BJ (cell line): ENCODE measurements around the gene RSPO4. TPM values are rescaled to one million over a fixed set of nuclear protein-coding genes. Genes with fewer than 3 reads are reported as not detected.

Source experiments
- CTCF ChIA-PET: fragments of 350-600 bp; formaldehyde crosslinking; extraction: SDS; loops from one replicate; lab custom pipeline; 2021; ENCODE audit warnings: antibody characterized with exemption, inconsistent platforms; lab: Yijun Ruan, JAX
- POLR2A ChIA-PET: fragments of 300-600 bp; sonication (Branson Sonifier 250); formaldehyde crosslinking; extraction: SDS; loops from one replicate; lab custom pipeline; 2021; ENCODE audit warnings: antibody characterized with exemption; lab: Charles Lee
- DNase-seq: peaks from one replicate; pipeline ENCODE4 v3.0.0-alpha.2; 2011; ENCODE audit warnings: low read depth
- H3K27me3 ChIP-seq: 2 replicates; pipeline ENCODE4 v1.6.0; 2011; ENCODE audit warnings: low read length; ENCODE audit not compliant: control insufficient read depth, insufficient read depth
- H3K36me3 ChIP-seq: 2 replicates; pipeline ENCODE4 v1.5.1; 2011; ENCODE audit warnings: low read length; ENCODE audit not compliant: control insufficient read depth, insufficient read depth
- H3K4me3 ChIP-seq: 2 replicates; pipeline ENCODE4 v1.5.1; 2011; ENCODE audit warnings: low read depth, mild to moderate bottlenecking, control low read depth, low read length
- CTCF ChIP-seq: IDR thresholded peaks from 2 replicates; pipeline ENCODE4 v1.5.1; 2011; ENCODE audit warnings: low read depth, mild to moderate bottlenecking, control low read depth, inconsistent platforms, low read length, moderate library complexity; ENCODE audit not compliant: insufficient read depth
- polyA plus RNA-seq: library from polyadenylated mRNA; depleted of rRNA; stranded (reverse); fragments of >200 nt; gene quantifications from 2 replicates; pipeline ENCODE4 v1.2.3, GENCODE V29; 2011; rRNA removed

RSPO4 gene
- polyA plus RNA-seq, 1 experiment = 0.52 TPM

GRCh38 chr20:911882-912600 is 90.1 kb downstream of the RSPO4 start:
- no peak for TF ChIP-seq CTCF
- ChIA-PET CTCF (interaction anchor here (2.3 kb wide), 1 partner anchor 44 kb away, joined by 7 read pairs; no protein-coding TSS in a partner anchor), POLR2A (no interaction called here)
- no peak overlapping the region for H3K4me3 ChIP-seq
- peaks cover 2% of the 10 kb centered on the region; the same call in 1 of the 2 replicates for H3K27me3 ChIP-seq
- no peak for DNase-seq
- H3K36me3 ChIP-seq = no peaks in the 10 kb centered on the region

GRCh38 chr20:910870-911770 is 91.0 kb downstream of the RSPO4 start:
- CTCF ChIA-PET = interaction anchor here (2.3 kb wide), 1 partner anchor 45 kb away, joined by 7 read pairs; no protein-coding TSS in a partner anchor
- no peaks in the 10 kb centered on the region for H3K36me3 ChIP-seq
- H3K27me3 ChIP-seq = no peaks in the 10 kb centered on the region; the same call in 1 of the 2 replicates
- POLR2A ChIA-PET = no interaction called here
- no peak overlapping the region for H3K4me3 ChIP-seq
- no peak for TF ChIP-seq CTCF
- no peak for DNase-seq

DNA sequence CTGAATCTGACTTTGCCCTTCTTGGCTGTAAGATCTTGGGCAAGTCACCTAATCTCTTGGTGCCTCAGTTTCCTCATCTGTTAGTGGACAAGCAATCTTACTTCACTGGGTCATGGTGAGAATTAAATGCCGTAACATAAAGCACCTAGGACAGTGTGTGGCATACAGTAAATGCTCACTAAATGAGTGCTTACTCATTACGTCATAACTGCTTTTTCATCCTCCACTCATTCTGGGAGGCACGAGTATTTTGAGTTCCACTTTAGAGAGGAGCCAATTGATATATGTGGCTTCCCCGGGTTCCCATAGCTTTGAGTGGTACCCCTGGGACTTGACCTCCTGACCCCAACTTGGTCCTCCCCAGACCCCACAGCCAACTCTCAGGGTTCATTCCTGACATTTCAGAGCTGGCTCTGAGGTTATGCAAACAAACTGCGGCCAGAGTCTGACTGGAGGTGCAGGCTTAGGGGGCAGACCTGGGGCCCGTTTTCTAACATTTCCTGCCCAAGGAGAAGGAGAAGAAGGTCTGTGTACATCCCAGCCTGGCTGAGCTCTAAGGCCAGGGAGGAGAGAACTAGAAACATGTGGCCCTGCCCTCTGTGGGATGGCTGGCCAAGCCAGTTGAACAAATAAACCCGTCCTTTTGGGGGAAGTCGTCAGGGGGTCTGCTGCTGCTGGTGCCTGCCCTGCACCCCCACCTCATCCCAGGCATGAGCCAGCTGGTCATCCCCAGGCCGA is 91.8 kb downstream of the RSPO4 start:
- CTCF ChIA-PET = interaction anchor here (0.6 to 0.7 kb wide), 2 partner anchors 36 to 92 kb away, joined by 3 read pairs; no protein-coding TSS in a partner anchor

DNA sequence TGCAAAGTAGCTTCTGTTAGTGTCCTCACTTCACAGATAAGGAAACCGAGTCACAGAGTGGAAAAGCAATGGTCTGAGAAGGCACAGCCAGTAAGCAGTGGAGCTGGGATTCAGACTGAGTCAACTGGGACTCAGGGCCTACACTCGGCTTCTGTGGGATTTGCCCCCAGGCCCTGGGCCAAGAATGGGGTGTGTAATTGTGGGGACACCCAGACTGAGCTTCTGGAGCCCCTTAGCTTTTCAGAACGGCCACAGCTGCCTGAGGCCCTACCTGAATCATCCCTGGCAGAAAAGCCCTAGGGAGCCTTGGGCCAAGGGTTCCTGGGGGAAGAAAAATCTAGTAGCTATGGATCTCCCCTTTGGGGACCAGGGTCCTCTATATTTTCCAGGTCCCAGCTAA is 92.5 kb downstream of the RSPO4 start:
- Histone ChIP-seq H3K36me3 (no peaks in the 10 kb centered on the region), H3K27me3 (no peaks in the 10 kb centered on the region; the same call in none of the 2 replicates), H3K4me3 (no peak overlapping the region)
- ChIA-PET POLR2A (no interaction called here), CTCF (interaction anchor here (0.6 to 0.7 kb wide), 2 partner anchors 36 to 91 kb away, joined by 3 read pairs; no protein-coding TSS in a partner anchor)
- DNase-seq = no peak
- TF ChIP-seq CTCF = no peak

More for the DNA sequence above, 91.8 kb downstream of the RSPO4 start:
- DNase-seq = no peak
- Histone ChIP-seq H3K36me3 (no peaks in the 10 kb centered on the region), H3K4me3 (no peak overlapping the region), H3K27me3 (no peaks in the 10 kb centered on the region; the same call in none of the 2 replicates)
- POLR2A ChIA-PET = no interaction called here
- TF ChIP-seq CTCF = no peak

Other genes with a start within 250 kb of the RSPO4 start
- gene SLC52A3, start 233.8 kb downstream of the RSPO4 start, polyA plus RNA-seq = not detected in 2 replicates
- gene FAM110A, start 168.6 kb downstream of the RSPO4 start, polyA plus RNA-seq = 2.9 and 4.2 TPM in 2 replicates
- not detected in 2 replicates for gene ANGPT4, start 86.0 kb downstream of the RSPO4 start, polyA plus RNA-seq
- gene PSMF1, start 116.3 kb upstream of the RSPO4 start, polyA plus RNA-seq = 87.5 and 154 TPM in 2 replicates
- 0.04 TPM in 1 of 2 replicates, not detected in the other for gene TMEM74B, start 182.7 kb upstream of the RSPO4 start, polyA plus RNA-seq
- not detected in 2 replicates for gene C20orf202, start 201.1 kb upstream of the RSPO4 start, polyA plus RNA-seq
- gene RAD21L1, start 223.7 kb upstream of the RSPO4 start, polyA plus RNA-seq = 0.06 and 0.18 TPM in 2 replicates